SK-N-SH (cell line): ENCODE results near the gene ZNF750. TPM values are rescaled to one million over a fixed set of nuclear protein-coding genes. Genes with fewer than 3 reads are reported as not detected.
A peak's percentile ranks its signal among the peaks of the same experiment; 100 is the strongest.

Experiments
- CTCF ChIA-PET: fragments of 300-600, 350-600 bp; formaldehyde crosslinking; extraction: SDS; loops from one replicate; lab custom pipeline; 2021; lab: Yijun Ruan, JAX
- POLR2A ChIA-PET: fragments of 350-600 bp; sonication (Branson Sonifier 250); formaldehyde crosslinking; extraction: SDS; loops from one replicate; lab custom pipeline; 2020; ENCODE audit warnings: antibody characterized with exemption, inconsistent platforms; lab: Yijun Ruan, JAX
- DNase-seq: peaks from one replicate; pipeline ENCODE4 v3.0.0; 2012
- H2AFZ ChIP-seq: fragments of 200-600 bp; sonication (generic); 2 replicates; pipeline ENCODE4 v1.8.1; 2016; ENCODE audit warnings: antibody characterized with exemption, mild to moderate bottlenecking, low read depth
- H3F3A ChIP-seq: fragments of 200-600 bp; sonication (generic); replicated peaks from 2 replicates; pipeline ENCODE3; 2016; ENCODE audit warnings: antibody characterized with exemption, mild to moderate bottlenecking; ENCODE audit not compliant: insufficient read depth
- H3K27ac ChIP-seq, 2 experiments: fragments of 200-500 bp in 1 of 2; fragments of 200-600 bp in 1 of 2; sonication (Bioruptor generic) in 1 of 2; sonication (generic), shearing (Covaris generic) in 1 of 2; 2 replicates each; pipeline versions ENCODE4 v1.5.1 to v1.6.1; 2014 to 2016; ENCODE audit warnings: low read depth in 2 of 2, inconsistent platforms in 1 of 2, low read length in 1 of 2, mild to moderate bottlenecking in 1 of 2, mixed read lengths in 1 of 2
- H3K27me3 ChIP-seq: fragments of 200-600 bp; sonication (generic), shearing (Covaris generic); 2 replicates; pipeline ENCODE4 v1.6.1; 2016; ENCODE audit warnings: mixed run types; ENCODE audit not compliant: insufficient read depth
- H3K36me3 ChIP-seq, 2 experiments: fragments of 200-500 bp in 1 of 2; fragments of 200-600 bp in 1 of 2; sonication (Bioruptor generic) in 1 of 2; sonication (generic) in 1 of 2; replicated peaks in 1 of 2; 2 replicates each; pipeline versions ENCODE3 to v1.5.1; 2014 to 2016; ENCODE audit warnings: low read length in 1 of 2, mild to moderate bottlenecking in 1 of 2; ENCODE audit not compliant: insufficient read depth in 2 of 2, control insufficient read depth in 1 of 2
- H3K4me1 ChIP-seq, 2 experiments: fragments of 200-500 bp in 1 of 2; fragments of 200-600 bp in 1 of 2; sonication (Bioruptor generic) in 1 of 2; sonication (generic), shearing (Covaris generic) in 1 of 2; 2 replicates each; pipeline versions ENCODE4 v1.5.1 to v1.6.1; 2014 to 2016; ENCODE audit warnings: low read depth in 1 of 2, low read length in 1 of 2, mixed run types in 1 of 2; ENCODE audit not compliant: insufficient read depth in 2 of 2, control insufficient read depth in 1 of 2
- H3K4me2 ChIP-seq: fragments of 200-600 bp; sonication (generic), shearing (Covaris generic); 2 replicates; pipeline ENCODE4 v1.6.1; 2017; ENCODE audit warnings: mixed run types
- H3K4me3 ChIP-seq, 2 experiments: fragments of 200-500 bp in 1 of 2; fragments of 200-600 bp in 1 of 2; sonication (Bioruptor generic) in 1 of 2; sonication (generic), shearing (Covaris generic) in 1 of 2; 2 replicates each; pipeline versions ENCODE4 v1.5.1 to v1.8.1; 2014 to 2016; ENCODE audit warnings: low read depth in 2 of 2, inconsistent platforms in 1 of 2, low read length in 1 of 2, mild to moderate bottlenecking in 1 of 2, mixed read lengths in 1 of 2, moderate library complexity in 1 of 2
- H3K79me2 ChIP-seq: fragments of 200-600 bp; sonication (generic); 2 replicates; pipeline ENCODE4 v1.8.1; 2017; ENCODE audit warnings: mild to moderate bottlenecking; ENCODE audit not compliant: insufficient read depth
- H3K9ac ChIP-seq: fragments of 200-600 bp; sonication (generic); 2 replicates; pipeline ENCODE4 v1.6.1; 2017; ENCODE audit warnings: mixed run types
- H3K9me2 ChIP-seq: fragments of 200-600 bp; sonication (generic); 2 replicates; pipeline ENCODE4 v1.6.1; 2017; ENCODE audit warnings: mixed run types
- H3K9me3 ChIP-seq: fragments of 200-600 bp; sonication (generic); 2 replicates; pipeline ENCODE4 v1.6.1; 2017; ENCODE audit warnings: mixed run types, mild to moderate bottlenecking, moderate library complexity
- H4K20me1 ChIP-seq: fragments of 200-600 bp; sonication (generic); 2 replicates; pipeline ENCODE4 v1.6.1; 2017; ENCODE audit warnings: mild to moderate bottlenecking, mixed run types; ENCODE audit not compliant: insufficient read depth
- CTCF ChIP-seq: fragments of 200-600 bp; sonication (generic); IDR thresholded peaks from 2 replicates; pipeline ENCODE4 v1.6.1; 2017; ENCODE audit warnings: antibody characterized with exemption, mild to moderate bottlenecking, moderate library complexity
- EP300 ChIP-seq, 2 experiments: IDR thresholded peaks; 2 replicates each; pipeline versions ENCODE4 v1.4.0 to v1.6.1; 2012; ENCODE audit warnings: borderline replicate concordance in 1 of 2, low read depth in 1 of 2, low read length in 1 of 2
- FOSL2 ChIP-seq: IDR thresholded peaks from 2 replicates; pipeline ENCODE4 v1.4.0; 2012; ENCODE audit warnings: low read depth, mild to moderate bottlenecking, moderate library complexity, borderline replicate concordance
- FOXJ3 ChIP-seq: sonication (generic); formaldehyde crosslinking; IDR thresholded peaks from 2 replicates; pipeline ENCODE4 v1.5.1; 2020; ENCODE audit warnings: mild to moderate bottlenecking, missing genetic modification reagents
- GATA2 ChIP-seq: sonication (generic); formaldehyde crosslinking; IDR thresholded peaks from 2 replicates; pipeline ENCODE4 v1.5.0; 2020; ENCODE audit warnings: mild to moderate bottlenecking, missing genetic modification reagents
- MAX ChIP-seq: IDR thresholded peaks from 2 replicates; pipeline ENCODE4 v1.4.0; 2012; ENCODE audit warnings: low read depth
- MXI1 ChIP-seq: IDR thresholded peaks from 2 replicates; pipeline ENCODE4 v1.6.1; 2012; ENCODE audit warnings: mild to moderate bottlenecking, low read depth, low read length, improper control_type of control experiment
- NRF1 ChIP-seq: IDR thresholded peaks from 2 replicates; pipeline ENCODE4 v1.6.1; 2012; ENCODE audit warnings: low read depth, mild to moderate bottlenecking, low read length
- RAD21 ChIP-seq: IDR thresholded peaks from 2 replicates; pipeline ENCODE4 v1.6.1; 2012; ENCODE audit warnings: mild to moderate bottlenecking, low read length
- RCOR1 ChIP-seq: fragments of 150-350 bp; IDR thresholded peaks from 2 replicates; pipeline ENCODE4 v1.6.1; 2017; ENCODE audit warnings: antibody characterized with exemption, low read length
- RFX5 ChIP-seq: IDR thresholded peaks from 2 replicates; pipeline ENCODE4 v1.6.1; 2012; ENCODE audit warnings: mild to moderate bottlenecking, improper control_type of control experiment, low read length
- RXRA ChIP-seq: IDR thresholded peaks from 2 replicates; pipeline ENCODE4 v1.4.0; 2012; ENCODE audit warnings: low read depth, mild to moderate bottlenecking, borderline replicate concordance
- SMC3 ChIP-seq: IDR thresholded peaks from 2 replicates; pipeline ENCODE4 v1.6.1; 2012; ENCODE audit warnings: low read depth, low read length, improper control_type of control experiment
- TAF1 ChIP-seq: IDR thresholded peaks from 2 replicates; pipeline ENCODE4 v1.6.1; 2012; ENCODE audit warnings: low read depth, mild to moderate bottlenecking, low read length, moderate library complexity, borderline replicate concordance
- TCF12 ChIP-seq: IDR thresholded peaks from 2 replicates; pipeline ENCODE4 v1.4.0; 2012
- TEAD4 ChIP-seq: IDR thresholded peaks from 2 replicates; pipeline ENCODE4 v1.4.0; 2012; ENCODE audit warnings: mild to moderate bottlenecking, borderline replicate concordance; ENCODE audit not compliant: insufficient read depth
- whole genome bisulfite sequencing: methylation state at CpG from one replicate; pipeline ENCODE4 v1.1.6; 2017; ENCODE audit warnings: low lambda C conversion rate; 5-methylcytosine and 5-hydroxymethylcytosine counted together
- polyA plus RNA-seq, 3 experiments: library from polyadenylated mRNA; depleted of rRNA; stranded (reverse); fragments of >200 nt; gene quantifications; 2 replicates each; pipeline ENCODE4 v1.2.3, GENCODE V29; 2012
- TF ChIP-seq, protein P1 (sequence below): fragments of 150-350 bp; IDR thresholded peaks from 2 replicates; pipeline ENCODE4 v1.6.1; 2016; ENCODE audit warnings: mild to moderate bottlenecking, low read depth, low read length
- TF ChIP-seq, protein P2 (sequence below): IDR thresholded peaks from 2 replicates; pipeline ENCODE4 v1.6.1; 2012; ENCODE audit warnings: mild to moderate bottlenecking, low read depth, low read length, moderate library complexity

Gene ZNF750
- polyA plus RNA-seq, 1 of the 3 experiments (the other 2 are of a cell fraction) = not detected

DNA sequence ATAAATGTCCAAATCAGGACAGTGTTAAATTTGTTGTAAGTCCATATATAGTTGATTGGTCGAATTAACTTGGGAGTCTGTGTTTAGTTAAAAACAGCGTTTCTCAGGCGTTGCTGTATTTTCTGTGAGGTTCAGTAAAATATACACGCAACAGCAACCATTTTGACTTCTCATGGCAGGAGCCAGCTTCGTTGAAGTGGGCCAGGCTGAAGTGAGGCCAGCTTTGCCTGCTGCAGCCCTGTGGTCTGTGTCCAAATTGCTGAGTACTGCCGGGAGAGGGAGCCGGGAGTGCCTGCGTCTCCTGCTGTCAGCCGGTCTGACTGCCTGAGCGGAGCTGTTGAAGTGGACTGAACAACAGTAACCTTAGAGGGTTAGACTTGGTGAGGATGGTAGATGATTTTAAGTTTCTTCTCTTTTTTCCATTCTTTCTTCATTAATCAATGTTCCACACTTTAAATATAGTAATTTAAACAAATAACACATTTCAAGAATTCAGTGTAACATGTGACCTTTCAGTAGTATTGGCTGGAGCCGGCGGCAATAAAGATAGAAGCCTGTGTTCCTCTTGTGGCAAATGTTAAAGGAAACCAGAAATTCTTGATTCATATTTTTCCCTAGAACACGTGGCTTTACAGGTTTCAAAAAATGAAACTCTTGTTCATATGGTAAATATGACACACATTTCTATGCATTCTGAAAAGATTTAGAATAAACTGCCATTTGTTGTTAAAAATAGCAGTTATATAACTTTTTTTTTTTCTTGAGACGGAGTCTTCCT, 37.0 kb upstream of the ZNF750 start:
- no peak overlapping the region for H3K27ac ChIP-seq
- peak; percentile 88 for DNase-seq
- no peak overlapping the region for H3K4me3 ChIP-seq
- H3F3A ChIP-seq = peaks cover 8% of the 10 kb centered on the region
- TF ChIP-seq TAF1 (no peak), CTCF (peak; percentile 49), TCF12 (no peak), MAX (no peak), RAD21 (peak; percentile 67), SMC3 (peak; percentile 69), RCOR1 (no peak), TEAD4 (no peak), FOXJ3 (CRISPR knock-in tag) (no peak), RFX5 (no peak), FOSL2 (no peak)
- TF ChIP-seq, all 33 proteins: peak for 3
- Histone ChIP-seq H3K4me2 (no peak overlapping the region), H3K79me2 (peaks cover 27% of the 10 kb centered on the region; the same call in 1 of the 2 replicates), H3K9me2 (no peaks in the 10 kb centered on the region), H2AFZ (no peak overlapping the region), H3K36me3 (peaks cover 0 to 8% of the 10 kb centered on the region in 2 experiments), H3K27me3 (no peaks in the 10 kb centered on the region), H4K20me1 (no peaks in the 10 kb centered on the region), H3K9me3 (no peaks in the 10 kb centered on the region), H3K9ac (no peak overlapping the region), H3K4me1 (peaks cover 0 to 17% of the 10 kb centered on the region in 2 experiments; a peak in 1 of 4 replicates)
- ChIA-PET CTCF (interaction anchor here (0.6 to 4.0 kb wide), 27 partner anchors 9 to 320 kb away, joined by 3 to 15 read pairs (median 4); partner anchors contain the start of gene METRNL), POLR2A (interaction anchor here (1.3 kb wide), 1 partner anchor 11 kb away, joined by 3 read pairs; no protein-coding TSS in a partner anchor)
- WGBS = 85% methylated on average over 14 of the region's 14 CpGs

GRCh38 chr17:82876149-82876548, 36.3 kb upstream of the ZNF750 start:
- no peaks in the 10 kb centered on the region for H3K9me3 ChIP-seq
- peaks cover 0 to 11% of the 10 kb centered on the region in 2 experiments; a peak in 1 of 4 replicates for H3K4me1 ChIP-seq
- peaks cover 8% of the 10 kb centered on the region for H3F3A ChIP-seq
- no peak overlapping the region; a peak in 1 of 4 replicates for H3K27ac ChIP-seq
- peaks cover 0 to 14% of the 10 kb centered on the region in 2 experiments for H3K36me3 ChIP-seq
- DNase-seq = no peak
- peaks cover 27% of the 10 kb centered on the region; the same call in 1 of the 2 replicates for H3K79me2 ChIP-seq
- H3K9ac ChIP-seq = no peak overlapping the region
- H4K20me1 ChIP-seq = no peaks in the 10 kb centered on the region
- H3K9me2 ChIP-seq = no peaks in the 10 kb centered on the region
- H3K4me3 ChIP-seq = no peak overlapping the region
- CTCF ChIA-PET = interaction anchor here (0.6 to 4.0 kb wide), 26 partner anchors 8 to 321 kb away, joined by 3 to 15 read pairs (median 4); partner anchors contain the start of gene METRNL
- no peaks in the 10 kb centered on the region for H3K27me3 ChIP-seq
- POLR2A ChIA-PET = interaction anchor here (1.3 kb wide), 1 partner anchor 10 kb away, joined by 3 read pairs; no protein-coding TSS in a partner anchor
- H3K4me2 ChIP-seq = no peak overlapping the region
- H2AFZ ChIP-seq = no peak overlapping the region
- 83% methylated on average over 18 of the region's 18 CpGs for WGBS
- TF ChIP-seq, protein P1, sequence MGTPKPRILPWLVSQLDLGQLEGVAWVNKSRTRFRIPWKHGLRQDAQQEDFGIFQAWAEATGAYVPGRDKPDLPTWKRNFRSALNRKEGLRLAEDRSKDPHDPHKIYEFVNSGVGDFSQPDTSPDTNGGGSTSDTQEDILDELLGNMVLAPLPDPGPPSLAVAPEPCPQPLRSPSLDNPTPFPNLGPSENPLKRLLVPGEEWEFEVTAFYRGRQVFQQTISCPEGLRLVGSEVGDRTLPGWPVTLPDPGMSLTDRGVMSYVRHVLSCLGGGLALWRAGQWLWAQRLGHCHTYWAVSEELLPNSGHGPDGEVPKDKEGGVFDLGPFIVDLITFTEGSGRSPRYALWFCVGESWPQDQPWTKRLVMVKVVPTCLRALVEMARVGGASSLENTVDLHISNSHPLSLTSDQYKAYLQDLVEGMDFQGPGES = no peak
- TF ChIP-seq EP300 (IDR thresholded peaks at IDR 0.05; ENCODE audit: borderline replicate concordance in 1 of 2, low read depth in 1 of 2, low read length in 1 of 2) (no peak), NRF1 (no peak), MXI1 (no peak), GATA2 (CRISPR knock-in tag) (no peak), RXRA (no peak)
- TF ChIP-seq, protein P2, sequence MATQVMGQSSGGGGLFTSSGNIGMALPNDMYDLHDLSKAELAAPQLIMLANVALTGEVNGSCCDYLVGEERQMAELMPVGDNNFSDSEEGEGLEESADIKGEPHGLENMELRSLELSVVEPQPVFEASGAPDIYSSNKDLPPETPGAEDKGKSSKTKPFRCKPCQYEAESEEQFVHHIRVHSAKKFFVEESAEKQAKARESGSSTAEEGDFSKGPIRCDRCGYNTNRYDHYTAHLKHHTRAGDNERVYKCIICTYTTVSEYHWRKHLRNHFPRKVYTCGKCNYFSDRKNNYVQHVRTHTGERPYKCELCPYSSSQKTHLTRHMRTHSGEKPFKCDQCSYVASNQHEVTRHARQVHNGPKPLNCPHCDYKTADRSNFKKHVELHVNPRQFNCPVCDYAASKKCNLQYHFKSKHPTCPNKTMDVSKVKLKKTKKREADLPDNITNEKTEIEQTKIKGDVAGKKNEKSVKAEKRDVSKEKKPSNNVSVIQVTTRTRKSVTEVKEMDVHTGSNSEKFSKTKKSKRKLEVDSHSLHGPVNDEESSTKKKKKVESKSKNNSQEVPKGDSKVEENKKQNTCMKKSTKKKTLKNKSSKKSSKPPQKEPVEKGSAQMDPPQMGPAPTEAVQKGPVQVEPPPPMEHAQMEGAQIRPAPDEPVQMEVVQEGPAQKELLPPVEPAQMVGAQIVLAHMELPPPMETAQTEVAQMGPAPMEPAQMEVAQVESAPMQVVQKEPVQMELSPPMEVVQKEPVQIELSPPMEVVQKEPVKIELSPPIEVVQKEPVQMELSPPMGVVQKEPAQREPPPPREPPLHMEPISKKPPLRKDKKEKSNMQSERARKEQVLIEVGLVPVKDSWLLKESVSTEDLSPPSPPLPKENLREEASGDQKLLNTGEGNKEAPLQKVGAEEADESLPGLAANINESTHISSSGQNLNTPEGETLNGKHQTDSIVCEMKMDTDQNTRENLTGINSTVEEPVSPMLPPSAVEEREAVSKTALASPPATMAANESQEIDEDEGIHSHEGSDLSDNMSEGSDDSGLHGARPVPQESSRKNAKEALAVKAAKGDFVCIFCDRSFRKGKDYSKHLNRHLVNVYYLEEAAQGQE = no peak
